ENCODE measurements around the gene PPARA.

Gene PPARA

GRCh38 chr22:46201059-46201757 is 50.9 kb downstream of the PPARA start:
- TF ChIP-seq GATA2 (IDR thresholded peaks at IDR 0.05; ENCODE audit: low read depth, low read length), result no peak
- no peak for TF ChIP-seq GATA3 (IDR thresholded peaks at IDR 0.05; ENCODE audit: low read depth, low read length)

GRCh38 chr22:46202897-46203600 is 52.7 kb downstream of the PPARA start:
- TF ChIP-seq GATA3 (IDR thresholded peaks at IDR 0.05; ENCODE audit: low read depth, low read length) (no peak), GATA2 (IDR thresholded peaks at IDR 0.05; ENCODE audit: low read depth, low read length) (no peak)

- TF ChIP-seq GATA3 (IDR thresholded peaks at IDR 0.05; ENCODE audit: low read depth, low read length), result no peak
- no peak for TF ChIP-seq GATA2 (IDR thresholded peaks at IDR 0.05; ENCODE audit: low read depth, low read length)
Observed at GRCh38 chr22:46203601-46203980, 53.3 kb downstream of the PPARA start.

- TF ChIP-seq GATA2 (IDR thresholded peaks at IDR 0.05; ENCODE audit: low read depth, low read length), result no peak
- TF ChIP-seq GATA3 (IDR thresholded peaks at IDR 0.05; ENCODE audit: low read depth, low read length), result no peak
Observed at GRCh38 chr22:46209262-46209661, 58.9 kb downstream of the PPARA start.

GRCh38 chr22:46212195-46212594 is 61.9 kb downstream of the PPARA start:
- TF ChIP-seq GATA3 (IDR thresholded peaks at IDR 0.05; ENCODE audit: low read depth, low read length) (no peak), GATA2 (IDR thresholded peaks at IDR 0.05; ENCODE audit: low read depth, low read length) (no peak)

GRCh38 chr22:46213052-46213451 is 62.7 kb downstream of the PPARA start:
- no peak for TF ChIP-seq GATA3 (IDR thresholded peaks at IDR 0.05; ENCODE audit: low read depth, low read length)

- TF ChIP-seq GATA3 (IDR thresholded peaks at IDR 0.05; ENCODE audit: low read depth, low read length) (no peak), GATA2 (IDR thresholded peaks at IDR 0.05; ENCODE audit: low read depth, low read length) (no peak)
Observed at GRCh38 chr22:46214149-46214548, 63.8 kb downstream of the PPARA start.

- TF ChIP-seq GATA3 (IDR thresholded peaks at IDR 0.05; ENCODE audit: low read depth, low read length) (no peak), GATA2 (IDR thresholded peaks at IDR 0.05; ENCODE audit: low read depth, low read length) (no peak)
Observed at GRCh38 chr22:46214616-46215015, 64.3 kb downstream of the PPARA start.

- TF ChIP-seq GATA2 (IDR thresholded peaks at IDR 0.05; ENCODE audit: low read depth, low read length) (no peak), GATA3 (IDR thresholded peaks at IDR 0.05; ENCODE audit: low read depth, low read length) (no peak)
Observed at GRCh38 chr22:46219636-46220035, 69.3 kb downstream of the PPARA start.

GRCh38 chr22:46220921-46221320 is 70.6 kb downstream of the PPARA start:
- TF ChIP-seq GATA3 (IDR thresholded peaks at IDR 0.05; ENCODE audit: low read depth, low read length) (no peak), GATA2 (IDR thresholded peaks at IDR 0.05; ENCODE audit: low read depth, low read length) (no peak)

- TF ChIP-seq GATA3 (IDR thresholded peaks at IDR 0.05; ENCODE audit: low read depth, low read length) (no peak), GATA2 (IDR thresholded peaks at IDR 0.05; ENCODE audit: low read depth, low read length) (no peak)
Observed at GRCh38 chr22:46224044-46224897, 73.9 kb downstream of the PPARA start.

- no peak for TF ChIP-seq GATA2 (IDR thresholded peaks at IDR 0.05; ENCODE audit: low read depth, low read length)
- TF ChIP-seq GATA3 (IDR thresholded peaks at IDR 0.05; ENCODE audit: low read depth, low read length), result no peak
Observed at GRCh38 chr22:46224898-46225290, 74.6 kb downstream of the PPARA start.

- TF ChIP-seq GATA2 (IDR thresholded peaks at IDR 0.05; ENCODE audit: low read depth, low read length), result no peak
- no peak for TF ChIP-seq GATA3 (IDR thresholded peaks at IDR 0.05; ENCODE audit: low read depth, low read length)
Observed at GRCh38 chr22:46225631-46226030, 75.3 kb downstream of the PPARA start.

GRCh38 chr22:46226577-46226976 is 76.3 kb downstream of the PPARA start:
- TF ChIP-seq GATA2 (IDR thresholded peaks at IDR 0.05; ENCODE audit: low read depth, low read length), result no peak
- no peak for TF ChIP-seq GATA3 (IDR thresholded peaks at IDR 0.05; ENCODE audit: low read depth, low read length)

Measured in SH-SY5Y (cell line).